Stimulated activated CD8-positive, alpha-beta memory T cell treated with anti-CD3 and anti-CD28 coated beads, Interleukin-15, amount 100 ng/mL, for 48 hours (primary cell): ENCODE data around the gene PPP1R2.
"Not testable (repeated sequence)": the region's sequence is repeated elsewhere in the genome, so short reads cannot be mapped to it uniquely, and the experiment has no call there.

Source experiments
- DNase-seq, 2 donors: peaks; one replicate each; pipeline ENCODE4 v3.0.0-alpha.2; 2020; ENCODE audit warnings: low read depth in 2 of 2

PPP1R2 gene

DNA sequence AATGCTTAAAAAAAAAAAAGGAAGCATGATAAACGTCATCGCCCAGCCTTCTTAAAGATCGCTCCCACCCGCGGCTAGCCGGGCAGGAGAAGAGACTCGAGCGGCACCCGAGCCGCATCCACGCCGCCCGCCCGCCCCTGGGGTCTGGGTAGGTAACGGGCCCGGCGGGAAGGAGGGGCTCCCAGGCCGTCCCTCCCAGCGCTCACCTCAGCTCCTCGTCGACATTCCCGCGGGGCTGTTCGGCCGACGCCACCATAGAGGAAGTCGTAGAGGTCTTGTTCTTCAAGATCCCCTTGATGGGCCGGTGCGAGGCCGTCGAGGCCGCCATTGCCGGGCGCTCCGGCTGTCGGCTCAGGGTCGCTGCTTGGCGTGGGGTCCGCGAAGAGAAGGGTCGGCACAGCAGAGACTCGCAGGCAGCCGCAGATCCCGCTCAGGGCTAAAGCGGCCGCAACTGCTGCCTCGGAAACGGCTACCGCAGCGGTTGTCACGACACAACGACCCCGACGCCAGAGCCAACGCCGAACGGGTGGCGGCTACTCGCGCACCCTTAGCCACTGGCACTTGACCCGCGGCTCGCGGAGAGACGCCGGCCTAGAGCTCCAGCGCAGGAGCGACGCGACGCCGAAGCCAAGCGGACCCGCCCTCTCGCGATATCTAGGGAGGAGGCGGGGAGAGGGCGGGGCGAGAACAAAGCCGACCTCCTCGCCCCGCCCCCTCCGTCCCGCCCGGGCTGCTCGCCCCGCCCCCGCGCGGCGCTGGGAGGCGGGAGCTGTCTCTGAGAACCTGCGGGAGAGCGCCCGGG, at the start of gene PPP1R2:
Gene PPP1R2 (minus strand): TSS at position 628 of the 802 bp plus-strand sequence. CDS start 300 bp downstream, at position 328.
- DNase-seq, result peak; percentile 83 to 85

DNA sequence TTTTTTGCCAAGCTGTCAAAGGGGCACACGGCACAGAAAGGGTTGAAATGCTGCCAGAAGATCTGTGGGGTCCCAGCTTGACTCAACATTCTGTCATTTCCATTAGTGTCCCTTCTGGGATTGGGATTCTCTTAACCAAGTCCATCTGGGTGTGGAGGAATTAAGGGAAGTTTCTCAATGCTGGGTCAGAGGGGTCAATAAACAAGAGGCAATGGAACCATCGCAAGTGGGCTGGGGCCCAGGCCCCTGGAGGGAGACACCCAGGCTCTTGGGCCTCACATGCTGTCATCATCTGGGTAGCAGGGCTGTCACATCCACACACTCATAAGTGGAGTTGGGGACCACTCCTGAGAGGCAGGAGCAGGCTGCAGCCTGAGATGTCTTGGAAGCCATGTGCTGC, 48.7 kb upstream of the PPP1R2 start:
- DNase-seq, result no peak

DNA sequence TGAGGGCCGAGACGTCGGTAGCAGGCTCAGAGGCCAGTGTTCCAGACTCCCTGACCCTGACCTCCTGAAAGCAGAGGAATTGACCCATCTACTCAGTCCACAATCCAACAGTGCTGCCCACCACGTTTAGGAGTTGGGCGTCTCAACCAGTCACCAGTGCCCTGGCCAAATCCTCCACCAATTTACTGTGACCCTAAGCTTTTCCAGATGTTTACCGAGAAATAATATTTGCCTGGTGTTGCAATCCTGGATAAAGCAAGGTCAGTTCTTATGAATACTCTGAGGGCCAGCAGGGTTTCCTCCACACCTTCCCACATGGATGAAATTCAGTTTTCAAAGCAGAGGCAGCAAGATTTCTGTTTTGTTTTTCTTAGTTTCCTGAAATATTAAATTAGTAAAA, 48.1 kb upstream of the PPP1R2 start:
- DNase-seq, result no peak

DNA sequence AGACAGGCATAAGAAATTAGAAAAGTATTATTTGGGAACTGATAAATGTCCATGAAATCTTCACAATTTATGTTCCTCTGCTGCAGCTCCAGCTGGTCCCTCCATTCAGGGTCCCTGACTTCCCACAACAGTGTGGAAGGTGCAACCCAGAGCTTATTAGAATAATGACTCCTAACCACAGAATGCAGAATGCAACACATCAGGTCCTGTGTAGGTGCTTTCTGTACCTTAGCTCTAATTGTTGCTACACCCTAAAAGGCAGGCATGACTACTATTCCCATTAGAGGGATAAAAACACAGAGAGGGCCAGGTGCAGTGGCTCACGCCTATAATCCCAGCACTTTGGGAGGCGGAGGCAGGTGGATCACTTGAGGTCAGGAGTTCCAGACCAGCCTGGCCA, 47.3 kb upstream of the PPP1R2 start:
- not testable (repeated sequence) for DNase-seq

DNA sequence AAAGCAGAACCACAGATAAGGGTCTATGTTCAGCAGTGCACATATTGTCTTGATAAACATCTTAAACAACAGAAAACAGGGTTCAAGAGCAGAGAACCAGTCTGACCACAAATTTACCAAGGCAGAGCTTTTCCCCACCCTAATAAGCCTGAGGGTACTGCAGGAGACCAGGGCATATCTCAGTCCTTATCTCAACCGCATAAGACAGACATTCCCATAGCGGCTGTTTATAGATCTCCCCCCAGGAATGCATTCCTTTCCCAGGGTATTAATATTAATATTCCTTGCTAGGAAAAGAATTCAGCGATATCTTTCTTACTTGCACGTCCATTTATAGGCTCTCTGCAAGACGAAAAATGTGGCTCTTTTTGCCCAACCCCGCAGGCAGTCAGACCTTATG, 46.7 kb upstream of the PPP1R2 start:
- not testable (repeated sequence) for DNase-seq

- no peak for DNase-seq
These were observed 44.7 kb upstream of the PPP1R2 start for GRCh38 chr3:195587824-195588223.

- DNase-seq, result no peak
These were observed 44.3 kb upstream of the PPP1R2 start for GRCh38 chr3:195587406-195587805.

DNA sequence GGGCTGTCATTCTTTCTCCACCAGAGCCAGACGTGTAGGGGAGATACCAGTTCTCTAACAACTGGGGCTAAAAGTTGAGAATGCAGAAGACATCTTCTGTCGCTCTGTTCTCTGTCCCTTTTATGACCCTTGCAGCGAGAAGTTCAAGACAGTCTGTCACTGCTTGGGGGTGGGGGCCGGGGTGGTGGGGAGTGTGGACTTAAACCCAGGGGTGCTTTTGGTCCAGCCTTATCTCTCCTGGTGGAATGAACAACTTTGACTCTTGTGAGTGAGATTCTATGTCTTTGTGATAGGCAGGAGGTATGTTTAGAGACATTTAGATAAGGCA, 41.4 kb upstream of the PPP1R2 start:
- no peak for DNase-seq

GRCh38 chr3:195583831-195584542, 40.9 kb upstream of the PPP1R2 start, which contains the start of gene APOD:
Gene APOD, minus strand, starts transcription at chr3:195583940. Its CDS starts 4,479 bp downstream, at chr3:195579461.
- DNase-seq, result no peak

GRCh38 chr3:195582947-195583346, 39.8 kb upstream of the PPP1R2 start:
- DNase-seq, result no peak

- no peak for DNase-seq
These were observed 37.8 kb upstream of the PPP1R2 start for GRCh38 chr3:195580744-195581443.

DNA sequence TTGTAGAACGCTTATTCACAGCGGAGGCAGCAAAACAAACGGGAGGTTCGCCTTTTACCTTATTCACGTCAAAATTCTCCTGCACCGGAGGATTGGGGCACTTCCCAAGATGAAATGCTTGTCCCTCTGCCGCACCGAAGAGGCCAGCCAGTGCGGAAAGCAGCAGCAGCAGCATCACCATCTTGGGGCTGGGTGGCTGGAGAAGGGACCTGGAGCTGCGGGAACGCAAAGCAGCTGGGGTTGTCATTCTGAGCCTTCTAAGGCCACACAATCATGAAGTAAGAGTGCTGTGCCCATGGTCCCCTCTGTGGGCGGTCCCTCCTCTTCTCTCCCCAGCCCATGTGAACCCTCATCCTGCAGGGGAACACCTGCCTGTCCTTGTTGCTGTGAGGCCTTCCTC, 36.2 kb upstream of the PPP1R2 start:
- no peak for DNase-seq

DNA sequence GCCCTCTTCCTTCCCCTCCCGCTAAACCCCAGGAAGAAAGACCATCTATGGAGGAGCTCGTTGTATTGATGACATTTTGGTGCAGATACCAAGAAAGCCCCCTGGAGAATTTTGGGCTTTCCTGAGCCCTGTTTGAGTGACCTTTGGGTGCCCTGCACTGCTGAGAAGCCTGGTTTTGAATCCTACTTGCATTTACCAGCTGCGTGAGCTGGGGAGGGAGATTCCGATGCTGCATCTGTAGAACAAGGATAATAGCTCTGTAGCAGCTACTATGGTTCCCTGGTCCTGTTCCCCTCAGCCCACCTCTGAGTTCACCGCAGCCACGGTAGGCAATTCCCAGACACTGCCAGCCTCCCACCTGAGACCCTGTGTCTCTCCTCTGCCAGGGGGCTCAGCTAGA, 35.4 kb upstream of the PPP1R2 start:
- DNase-seq, result no peak

DNA sequence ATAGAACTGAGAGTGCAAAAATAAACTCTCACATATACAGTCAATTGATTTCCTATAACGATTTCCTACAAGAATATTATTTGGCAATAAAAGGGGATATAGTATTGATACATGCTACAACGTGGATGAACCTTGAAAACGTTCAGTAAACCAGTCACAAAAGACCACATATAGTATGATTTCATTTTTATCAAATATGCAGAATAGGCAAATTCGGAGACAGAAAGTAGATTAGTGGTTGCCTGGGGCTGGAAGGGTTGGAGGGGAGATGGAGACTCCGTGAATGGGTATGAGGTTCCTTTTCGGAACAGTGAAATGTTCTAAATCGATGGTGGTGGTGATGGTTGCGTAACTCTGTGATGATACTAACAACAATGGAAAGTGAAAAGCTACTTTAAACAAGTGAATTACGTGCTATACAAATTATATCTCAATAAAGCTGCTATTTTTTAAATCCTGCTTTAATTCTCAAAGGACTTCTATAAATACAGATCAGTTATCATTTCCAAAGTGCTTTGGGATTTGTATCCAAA, 34.6 kb upstream of the PPP1R2 start:
- no peak for DNase-seq

DNA sequence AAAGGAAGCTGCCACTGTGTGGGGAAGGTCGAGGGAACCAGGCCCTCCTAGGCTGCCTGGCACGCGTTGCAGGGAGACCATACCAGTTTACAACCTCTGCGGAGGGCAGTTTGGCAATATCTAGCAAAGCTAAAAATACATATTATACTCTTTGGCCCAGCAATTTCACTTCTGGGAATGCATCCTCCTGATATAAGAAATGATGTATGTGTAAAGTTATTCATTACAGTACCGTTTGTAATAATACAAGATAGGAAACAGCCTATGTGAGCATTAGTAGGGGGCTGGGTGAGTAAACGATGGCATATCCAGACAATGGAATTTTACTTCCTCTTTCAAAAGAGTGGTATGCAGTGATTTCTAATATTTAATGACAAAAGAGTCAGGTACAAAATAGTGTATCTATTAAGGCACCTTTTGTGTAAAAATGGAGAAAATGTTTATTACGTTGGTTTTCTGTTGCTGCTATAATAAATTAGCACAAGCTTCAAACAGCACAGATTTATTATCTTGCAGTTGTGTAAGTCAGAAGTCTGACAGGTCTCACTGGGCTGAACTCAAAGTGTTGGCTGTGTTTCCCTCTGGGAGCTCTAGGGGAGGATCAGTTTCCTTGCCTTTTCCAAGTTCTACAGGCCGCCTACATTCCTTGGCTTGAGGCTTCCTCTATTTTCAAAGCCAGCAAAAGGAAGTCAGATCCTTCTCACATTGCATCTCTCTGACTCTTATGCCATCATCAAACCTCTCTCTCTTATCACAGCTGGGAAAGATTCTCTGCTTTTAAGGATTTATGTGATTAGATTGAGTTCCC, 31.6 kb upstream of the PPP1R2 start:
- no peak for DNase-seq

DNA sequence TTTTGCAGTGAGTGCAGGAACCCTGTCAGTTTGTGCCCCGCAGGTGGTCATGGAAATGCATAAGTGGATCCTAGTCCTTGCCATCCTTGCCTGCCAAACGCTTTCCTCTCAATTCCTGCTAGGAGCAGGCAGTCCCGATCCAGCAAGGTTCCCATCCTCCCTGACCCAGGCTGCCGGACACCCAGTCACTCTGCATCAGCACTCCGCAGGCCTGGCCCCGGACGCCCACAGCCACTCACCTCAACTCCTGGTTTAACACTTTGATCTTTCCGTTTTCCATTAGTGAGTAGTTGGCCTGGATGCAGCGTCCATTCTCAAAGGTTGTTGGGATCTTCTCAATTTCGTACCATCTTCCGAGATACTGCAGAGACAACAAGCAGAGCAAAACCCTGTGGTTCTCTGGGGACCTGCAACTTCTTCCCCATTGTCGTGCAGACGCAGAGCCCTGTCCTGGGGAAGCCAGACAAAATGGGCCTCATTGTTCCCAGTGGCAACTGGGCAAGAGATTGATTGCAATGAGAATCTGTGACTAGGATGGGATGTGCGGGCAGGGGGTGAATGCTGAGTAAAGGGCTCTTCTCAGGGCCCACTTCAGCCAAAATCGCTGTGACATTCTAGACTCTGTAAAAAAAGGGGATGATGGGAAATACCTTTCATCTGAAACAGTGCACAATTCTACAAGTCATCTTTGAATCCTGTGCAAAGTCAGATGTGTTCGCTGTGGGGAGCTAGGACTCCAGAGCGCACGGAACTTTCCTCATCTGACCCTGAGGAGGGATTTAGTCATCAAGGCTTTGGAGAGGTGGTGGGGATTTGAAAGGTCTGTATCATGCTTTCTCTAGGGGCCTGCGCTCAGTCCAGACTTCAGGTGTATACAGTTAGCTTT, 30.7 kb upstream of the PPP1R2 start:
- no peak for DNase-seq

GRCh38 chr3:195571361-195571760, 28.2 kb upstream of the PPP1R2 start:
- DNase-seq, result no peak

DNA sequence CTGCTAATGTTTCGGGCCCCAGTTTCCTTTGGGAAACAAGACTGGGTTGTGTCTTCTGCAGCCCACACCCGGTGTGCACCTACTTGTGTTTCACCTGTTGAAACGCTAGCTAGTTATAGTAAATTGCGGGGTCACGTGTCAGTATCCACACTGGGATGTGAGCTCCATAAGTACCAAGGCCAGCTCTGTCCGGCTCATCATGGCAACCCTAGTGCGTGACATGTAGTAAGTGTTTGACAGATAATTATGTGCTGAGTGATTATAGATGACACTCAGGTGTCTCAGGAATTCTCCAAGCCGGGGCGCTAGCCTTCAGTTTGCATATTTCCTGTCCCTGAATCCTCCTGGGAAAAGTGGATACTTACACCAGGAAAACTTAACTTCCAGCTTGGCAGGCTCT, 27.8 kb upstream of the PPP1R2 start:
- DNase-seq, result no peak

GRCh38 chr3:195570344-195570743, 27.2 kb upstream of the PPP1R2 start:
- no peak for DNase-seq

- no peak for DNase-seq
These were observed 25.5 kb upstream of the PPP1R2 start for GRCh38 chr3:195568630-195569029.

DNA sequence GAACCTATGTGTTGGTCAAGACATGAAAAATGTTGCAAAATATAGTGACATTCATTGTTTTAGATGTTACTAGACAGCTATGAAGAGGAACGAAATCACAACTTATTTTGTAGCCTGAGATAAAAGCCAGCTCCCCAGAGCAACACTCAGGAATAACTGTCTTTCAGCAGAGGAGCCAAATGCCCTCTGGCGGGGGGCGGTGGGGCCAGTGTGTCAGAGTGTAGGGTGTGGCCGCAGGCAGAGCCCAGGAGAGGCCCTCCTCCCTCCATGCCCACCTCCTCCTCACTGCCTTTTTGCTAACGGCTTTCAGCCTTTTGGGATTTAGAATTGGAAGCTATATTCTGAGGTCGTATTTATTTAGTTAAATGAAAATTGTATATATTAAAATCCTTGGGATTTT, 23.7 kb upstream of the PPP1R2 start:
- DNase-seq, result no peak
